Renal cortex interstitium (tissue), 11 donors: ENCODE measurements around the gene SPTBN1. TPM values are rescaled to one million over a fixed set of nuclear protein-coding genes. Genes with fewer than 3 reads are reported as not detected.

Source experiments
- DNase-seq, 11 donors: peaks; one replicate each; pipeline ENCODE4 v3.0.0-alpha.2; 2013; ENCODE audit warnings: low read depth in 9 of 11, low spot score in 4 of 11; ENCODE audit errors: extremely low read depth in 1 of 11
- polyA plus RNA-seq, 3 donors: library from polyadenylated mRNA; unstranded; fragments of 120-200 nt; gene quantifications; one replicate each; pipeline ENCODE4 v1.2.1, GENCODE V29; 2013; ENCODE audit not compliant: insufficient read length in 3 of 3

SPTBN1 gene
- polyA plus RNA-seq, 3 donors: 237 to 254 (median 240) TPM

GRCh38 chr2:54665436-54665856 is 209.3 kb downstream of the SPTBN1 start:
- DNase-seq: peak in 2 of 11 donors; percentile 40 to 45

GRCh38 chr2:54666131-54666633 is 210.1 kb downstream of the SPTBN1 start:
- DNase-seq: no peak

GRCh38 chr2:54666634-54667265 is 210.6 kb downstream of the SPTBN1 start:
- peak in 3 of 11 donors; percentile 43 to 60 (median 59) for DNase-seq

- DNase-seq: no peak
Observed at GRCh38 chr2:54667266-54667639, 211.1 kb downstream of the SPTBN1 start.

- no peak for DNase-seq
Observed at GRCh38 chr2:54667726-54668650, 211.9 kb downstream of the SPTBN1 start.

GRCh38 chr2:54668711-54669110 is 212.6 kb downstream of the SPTBN1 start:
- DNase-seq: no peak

GRCh38 chr2:54669677-54670484 is 213.8 kb downstream of the SPTBN1 start:
- DNase-seq: no peak

GRCh38 chr2:54670485-54671009 is 214.4 kb downstream of the SPTBN1 start:
- DNase-seq: no peak

GRCh38 chr2:54671010-54671409 is 214.9 kb downstream of the SPTBN1 start:
- no peak for DNase-seq

- no peak for DNase-seq
Observed at GRCh38 chr2:54671875-54672589, 215.9 kb downstream of the SPTBN1 start.

- peak in 1 of 11 donors; percentile 51 for DNase-seq
Observed at GRCh38 chr2:54672590-54673456, 216.7 kb downstream of the SPTBN1 start.

- DNase-seq: peak in 2 of 11 donors; percentile 43 to 52
Observed at GRCh38 chr2:54673501-54673998, 217.4 kb downstream of the SPTBN1 start.

- no peak for DNase-seq
Observed at GRCh38 chr2:54675281-54675680, 219.2 kb downstream of the SPTBN1 start.

GRCh38 chr2:54675738-54676137 is 219.6 kb downstream of the SPTBN1 start:
- DNase-seq: no peak

- no peak for DNase-seq
Observed at GRCh38 chr2:54676656-54677055, 220.5 kb downstream of the SPTBN1 start.

- no peak for DNase-seq
Observed at GRCh38 chr2:54677476-54678265, 221.5 kb downstream of the SPTBN1 start.

- DNase-seq: no peak
Observed at GRCh38 chr2:54678719-54679118, 222.6 kb downstream of the SPTBN1 start.
